ENCODE measurements around the gene HOXD4. TPM values are rescaled to one million over a fixed set of nuclear protein-coding genes. Genes with fewer than 3 reads are reported as not detected.

Gene HOXD4
- total and polyA plus RNA-seq, 2 experiments from 2014 or later = 1.4 to 2.5 TPM

GRCh38 chr2:176159663-176160250, 8.4 kb downstream of the HOXD4 start:
- Histone ChIP-seq H2AFZ (no peak overlapping the region), H3K9me3 (ENCODE audit: low read depth) (no peaks in the 10 kb centered on the region), H3K27ac (no peak overlapping the region), H3K79me2 (ENCODE audit: insufficient read depth) (no peaks in the 10 kb centered on the region), H3K9ac (no peak overlapping the region), H3K36me3 (ENCODE audit: low read depth) (no peaks in the 10 kb centered on the region; the same call in 1 of the 2 replicates), H3K4me1 (ENCODE audit: insufficient read depth) (no peaks in the 10 kb centered on the region; the same call in 1 of the 2 replicates), H3K27me3 (replicated peaks; ENCODE audit: insufficient read depth) (no peaks in the 10 kb centered on the region), H3K4me3 (no peak overlapping the region), H3K4me2 (ENCODE audit: unreplicated experiment) (no peak overlapping the region), H4K20me1 (ENCODE audit: insufficient read depth) (no peaks in the 10 kb centered on the region), H3K9me2 (ENCODE audit: insufficient read depth) (no peaks in the 10 kb centered on the region), H3F3A (ENCODE audit: insufficient read depth) (peaks cover 13% of the 10 kb centered on the region; the same call in 1 of the 2 replicates)
- in situ Hi-C loops (cut with MboI) = no loop called here
- DNase-seq = no peak
- 93% methylated on average over 32 to 44 of the region's 44 CpGs for WGBS, 2 experiments (ENCODE audit: low coverage in 1 of 2, low lambda C conversion rate in 2 of 2, missing lambda C conversion rate in 2 of 2)
- TF ChIP-seq EZH2 (IDR thresholded peaks at IDR 0.05; ENCODE audit: insufficient read depth, poor library complexity, severe bottlenecking) (no peak), EZH2phosphoT487 (IDR thresholded peaks at IDR 0.05; ENCODE audit: insufficient read depth, low read depth) (no peak)

- TF ChIP-seq EZH2 (IDR thresholded peaks at IDR 0.05; ENCODE audit: insufficient read depth, poor library complexity, severe bottlenecking) = no peak
- no peak for TF ChIP-seq EZH2phosphoT487 (IDR thresholded peaks at IDR 0.05; ENCODE audit: insufficient read depth, low read depth)
- Histone ChIP-seq H3K27ac (no peak overlapping the region), H3K79me2 (ENCODE audit: insufficient read depth) (no peaks in the 10 kb centered on the region), H2AFZ (no peak overlapping the region), H3K9me2 (ENCODE audit: insufficient read depth) (no peaks in the 10 kb centered on the region), H3K4me3 (no peak overlapping the region), H3K4me1 (ENCODE audit: insufficient read depth) (no peaks in the 10 kb centered on the region; the same call in 1 of the 2 replicates), H3K36me3 (ENCODE audit: low read depth) (no peaks in the 10 kb centered on the region), H4K20me1 (ENCODE audit: insufficient read depth) (no peaks in the 10 kb centered on the region), H3K4me2 (ENCODE audit: unreplicated experiment) (no peak overlapping the region), H3K9ac (no peak overlapping the region), H3F3A (ENCODE audit: insufficient read depth) (peaks cover 9% of the 10 kb centered on the region; the same call in 1 of the 2 replicates), H3K9me3 (ENCODE audit: low read depth) (no peaks in the 10 kb centered on the region), H3K27me3 (replicated peaks; ENCODE audit: insufficient read depth) (no peaks in the 10 kb centered on the region)
- WGBS, 2 experiments (ENCODE audit: low coverage in 1 of 2, low lambda C conversion rate in 2 of 2, missing lambda C conversion rate in 2 of 2) = 92 to 93% methylated on average over 49 to 50 of the region's 50 CpGs
- in situ Hi-C loops (cut with MboI) = no loop called here
- no peak for DNase-seq
These were observed 9.1 kb downstream of the HOXD4 start for GRCh38 chr2:176160251-176160985.

GRCh38 chr2:176160986-176161824, 9.9 kb downstream of the HOXD4 start:
- Histone ChIP-seq H3K27ac (peak overlapping the region; percentile 44), H3K36me3 (ENCODE audit: low read depth) (no peaks in the 10 kb centered on the region), H4K20me1 (ENCODE audit: insufficient read depth) (no peaks in the 10 kb centered on the region), H3K4me2 (ENCODE audit: unreplicated experiment) (peak overlapping the region; percentile 92), H3K9me3 (ENCODE audit: low read depth) (no peaks in the 10 kb centered on the region), H3K27me3 (replicated peaks; ENCODE audit: insufficient read depth) (no peaks in the 10 kb centered on the region), H3K9me2 (ENCODE audit: insufficient read depth) (no peaks in the 10 kb centered on the region), H3K4me3 (peak overlapping the region; percentile 62), H3K79me2 (ENCODE audit: insufficient read depth) (no peaks in the 10 kb centered on the region), H3F3A (ENCODE audit: insufficient read depth) (0 out of 2 replicates have a peak, but pooled peaks cover 9% of the 10 kb centered on the region), H2AFZ (peak overlapping the region; percentile 71), H3K4me1 (ENCODE audit: insufficient read depth) (no peaks in the 10 kb centered on the region; the same call in 1 of the 2 replicates), H3K9ac (peak overlapping the region; percentile 61)
- TF ChIP-seq EZH2 (IDR thresholded peaks at IDR 0.05; ENCODE audit: insufficient read depth, poor library complexity, severe bottlenecking) = no peak
- no peak for TF ChIP-seq EZH2phosphoT487 (IDR thresholded peaks at IDR 0.05; ENCODE audit: insufficient read depth, low read depth)
- 91 to 92% methylated on average over 22 of the region's 22 CpGs for WGBS, 2 experiments (ENCODE audit: low coverage in 1 of 2, low lambda C conversion rate in 2 of 2, missing lambda C conversion rate in 2 of 2)
- in situ Hi-C loops (cut with MboI) = no loop called here
- no peak for DNase-seq
